HG02763 (cell line): ENCODE results near the gene POMGNT1.

ENCODE experiments used
- ATAC-seq: cut with Tn5 transposase; IDR thresholded peaks from one replicate; pipeline ENCODE4 v1.9.1; 2021; ENCODE audit warnings: mild to moderate bottlenecking, moderate library complexity; ENCODE audit not compliant: unreplicated experiment

POMGNT1 gene

GRCh38 chr1:46183926-46184557 is 14.2 kb downstream of the POMGNT1 start:
- ATAC-seq, result no peak

- no peak for ATAC-seq
These were observed 15.0 kb downstream of the POMGNT1 start for GRCh38 chr1:46183079-46183847.

- no peak for ATAC-seq
These were observed 16.6 kb downstream of the POMGNT1 start for GRCh38 chr1:46181343-46182260.

- ATAC-seq, result no peak
These were observed 18.1 kb downstream of the POMGNT1 start for GRCh38 chr1:46180082-46180616.

GRCh38 chr1:46179138-46180081 is 18.8 kb downstream of the POMGNT1 start:
- peak; percentile 40 for ATAC-seq

GRCh38 chr1:46176211-46176865 is 21.9 kb downstream of the POMGNT1 start, which contains the start of gene P3R3URF:
Gene P3R3URF, minus strand, starts transcription at chr1:46176488. Its CDS starts 17 bp downstream, at chr1:46176471.
- no peak for ATAC-seq

- no peak for ATAC-seq
These were observed 23.0 kb downstream of the POMGNT1 start for GRCh38 chr1:46175243-46175642.

GRCh38 chr1:46174448-46175231 is 23.6 kb downstream of the POMGNT1 start, which contains the start of gene TSPAN1:
Gene TSPAN1, plus strand, starts transcription at chr1:46175087. Its CDS starts 6,021 bp downstream, at chr1:46181108.
- no peak for ATAC-seq

- no peak for ATAC-seq
These were observed 24.8 kb downstream of the POMGNT1 start for GRCh38 chr1:46173361-46173856.

GRCh38 chr1:46172321-46172720 is 25.9 kb downstream of the POMGNT1 start:
- no peak for ATAC-seq

GRCh38 chr1:46171871-46172270 is 26.4 kb downstream of the POMGNT1 start:
- no peak for ATAC-seq

GRCh38 chr1:46171351-46171750 is 26.9 kb downstream of the POMGNT1 start:
- no peak for ATAC-seq

- no peak for ATAC-seq
These were observed 28.3 kb downstream of the POMGNT1 start for GRCh38 chr1:46169811-46170454.

- no peak for ATAC-seq
These were observed 29.8 kb downstream of the POMGNT1 start for GRCh38 chr1:46168477-46168876.

- no peak for ATAC-seq
These were observed 31.4 kb downstream of the POMGNT1 start for GRCh38 chr1:46166521-46167462.

- no peak for ATAC-seq
These were observed 38.0 kb downstream of the POMGNT1 start for GRCh38 chr1:46160212-46160611.

- ATAC-seq, result no peak
These were observed 38.7 kb downstream of the POMGNT1 start for GRCh38 chr1:46159516-46159915.
